Measurements from ENCODE around the gene SLMAP. TPM values are rescaled to one million over a fixed set of nuclear protein-coding genes. Genes with fewer than 3 reads are reported as not detected.

Gene SLMAP
- total RNA-seq = 502 TPM

- intact Hi-C loops (cut with DNase I) = loop anchor here (1.0 to 5.0 kb wide), 6 partner anchors 63 to 550 kb away; partner anchors contain the start of genes ARF4, DENND6A, HTD2 and PDE12
- no peaks in the 10 kb centered on the region for H3K9me3 ChIP-seq
- peaks cover 0 to 12% of the 10 kb centered on the region in 2 donors for H3K36me3 ChIP-seq
- no peaks in the 10 kb centered on the region for H3K27me3 ChIP-seq
- peak; percentile 92 to 98 for DNase-seq (ENCODE audit: low spot score in 2 of 2)
- H3K4me3 ChIP-seq = peak within 1 kb of the TSS; percentile 89 to 90
- peaks cover 16 to 19% of the 10 kb centered on the region in 2 donors for H3K4me1 ChIP-seq
- TF ChIP-seq CTCF (IDR thresholded peaks at IDR 0.05) = no peak
- H3K27ac ChIP-seq = peak within 1 kb of the TSS; percentile 87
Measured at GRCh38 chr3:57755741-57756527, at the start of gene SLMAP. Gene SLMAP (plus strand): TSS chr3:57756309. CDS start chr3:57757652, 1,343 bp downstream.

GRCh38 chr3:57706462-57706861, 49.6 kb upstream of the SLMAP start:
- no peak for DNase-seq (ENCODE audit: low spot score in 2 of 2)
- no peak overlapping the region for H3K4me3 ChIP-seq
- H3K4me1 ChIP-seq = peaks cover 0 to 2% of the 10 kb centered on the region in 2 donors
- intact Hi-C loops (cut with DNase I) = no loop called here
- no peaks in the 10 kb centered on the region for H3K27me3 ChIP-seq
- H3K9me3 ChIP-seq = no peaks in the 10 kb centered on the region
- H3K27ac ChIP-seq = no peak overlapping the region
- H3K36me3 ChIP-seq = no peaks in the 10 kb centered on the region
- no peak for TF ChIP-seq CTCF (IDR thresholded peaks at IDR 0.05)

GRCh38 chr3:57709031-57709430, 47.1 kb upstream of the SLMAP start:
- Histone ChIP-seq H3K4me1 (peaks cover 0 to 2% of the 10 kb centered on the region in 2 donors), H3K36me3 (no peaks in the 10 kb centered on the region), H3K27ac (peak overlapping the region; percentile 8 to 11), H3K27me3 (no peaks in the 10 kb centered on the region), H3K9me3 (no peaks in the 10 kb centered on the region), H3K4me3 (no peak overlapping the region)
- DNase-seq (ENCODE audit: low spot score in 2 of 2) = no peak
- TF ChIP-seq CTCF (IDR thresholded peaks at IDR 0.05) = no peak
- intact Hi-C loops (cut with DNase I) = no loop called here

GRCh38 chr3:57709559-57709958, 46.5 kb upstream of the SLMAP start:
- intact Hi-C loops (cut with DNase I) = no loop called here
- H3K27ac ChIP-seq = peak overlapping the region; percentile 8 to 11
- no peak for TF ChIP-seq CTCF (IDR thresholded peaks at IDR 0.05)

GRCh38 chr3:57715686-57716085, 40.4 kb upstream of the SLMAP start:
- Histone ChIP-seq H3K27me3 (no peaks in the 10 kb centered on the region), H3K4me1 (no peaks in the 10 kb centered on the region), H3K36me3 (no peaks in the 10 kb centered on the region), H3K9me3 (no peaks in the 10 kb centered on the region), H3K27ac (no peak overlapping the region), H3K4me3 (no peak overlapping the region)
- no peak for DNase-seq (ENCODE audit: low spot score in 2 of 2)
- no peak for TF ChIP-seq CTCF (IDR thresholded peaks at IDR 0.05)
- intact Hi-C loops (cut with DNase I) = no loop called here

More at GRCh38 chr3:57709559-57709958, 46.5 kb upstream of the SLMAP start:
- H3K9me3 ChIP-seq = no peaks in the 10 kb centered on the region
- no peaks in the 10 kb centered on the region for H3K36me3 ChIP-seq
- DNase-seq (ENCODE audit: low spot score in 2 of 2) = no peak
- H3K4me1 ChIP-seq = peaks cover 0 to 2% of the 10 kb centered on the region in 2 donors
- H3K27me3 ChIP-seq = no peaks in the 10 kb centered on the region
- H3K4me3 ChIP-seq = no peak overlapping the region

Data from ascending aorta (tissue), 2 donors.